BE2C (cell line): Measurements from ENCODE around the gene CDK8. TPM values are rescaled to one million over a fixed set of nuclear protein-coding genes. Genes with fewer than 3 reads are reported as not detected.

ENCODE experiments used
- DNase-seq: peaks from one replicate; pipeline ENCODE4 v3.0.0-alpha.2; 2020
- H3K27me3 ChIP-seq: fragments of 250-450 bp; sonication (Bioruptor Pico); 2 replicates; pipeline ENCODE4 v1.5.1; 2020; ENCODE audit warnings: mild to moderate bottlenecking
- H3K36me3 ChIP-seq: fragments of 250-450 bp; sonication (Bioruptor Pico); 2 replicates; pipeline ENCODE4 v1.5.1; 2020; ENCODE audit warnings: mild to moderate bottlenecking
- H3K4me1 ChIP-seq: fragments of 250-450 bp; sonication (Bioruptor Pico); 2 replicates; pipeline ENCODE4 v1.5.1; 2020
- H3K4me3 ChIP-seq: 2 replicates; pipeline ENCODE4 v1.5.1; 2011; ENCODE audit warnings: low read depth, low read length
- H3K9me3 ChIP-seq: fragments of 250-450 bp; sonication (Bioruptor Pico); 2 replicates; pipeline ENCODE4 v1.5.1; 2020
- polyA plus RNA-seq: library from polyadenylated mRNA; unstranded; fragments of >200 nt; gene quantifications from one replicate; pipeline ENCODE4 v1.2.1, GENCODE V29; 2012; ENCODE audit warnings: low read depth, missing spikeins; ENCODE audit not compliant: insufficient read length, insufficient read depth
- TF ChIP-seq, protein P1 (sequence below): IDR thresholded peaks from 2 replicates; pipeline ENCODE4 v1.5.1; 2012; ENCODE audit warnings: mild to moderate bottlenecking, low read depth, low read length

Gene CDK8
- 11.3 TPM for polyA plus RNA-seq

GRCh38 chr13:26253787-26254582 is at the start of gene CDK8:
Gene CDK8 (plus strand): TSS chr13:26254129. CDS start chr13:26254642, 513 bp downstream.
- Histone ChIP-seq H3K4me3 (peak within 1 kb of the TSS; percentile 87), H3K36me3 (no peaks in the 10 kb centered on the region), H3K27me3 (no peaks in the 10 kb centered on the region), H3K4me1 (peaks cover 6% of the 10 kb centered on the region; the same call in 1 of the 2 replicates), H3K9me3 (no peaks in the 10 kb centered on the region)
- DNase-seq: peak; percentile 90
- TF ChIP-seq, protein P1, sequence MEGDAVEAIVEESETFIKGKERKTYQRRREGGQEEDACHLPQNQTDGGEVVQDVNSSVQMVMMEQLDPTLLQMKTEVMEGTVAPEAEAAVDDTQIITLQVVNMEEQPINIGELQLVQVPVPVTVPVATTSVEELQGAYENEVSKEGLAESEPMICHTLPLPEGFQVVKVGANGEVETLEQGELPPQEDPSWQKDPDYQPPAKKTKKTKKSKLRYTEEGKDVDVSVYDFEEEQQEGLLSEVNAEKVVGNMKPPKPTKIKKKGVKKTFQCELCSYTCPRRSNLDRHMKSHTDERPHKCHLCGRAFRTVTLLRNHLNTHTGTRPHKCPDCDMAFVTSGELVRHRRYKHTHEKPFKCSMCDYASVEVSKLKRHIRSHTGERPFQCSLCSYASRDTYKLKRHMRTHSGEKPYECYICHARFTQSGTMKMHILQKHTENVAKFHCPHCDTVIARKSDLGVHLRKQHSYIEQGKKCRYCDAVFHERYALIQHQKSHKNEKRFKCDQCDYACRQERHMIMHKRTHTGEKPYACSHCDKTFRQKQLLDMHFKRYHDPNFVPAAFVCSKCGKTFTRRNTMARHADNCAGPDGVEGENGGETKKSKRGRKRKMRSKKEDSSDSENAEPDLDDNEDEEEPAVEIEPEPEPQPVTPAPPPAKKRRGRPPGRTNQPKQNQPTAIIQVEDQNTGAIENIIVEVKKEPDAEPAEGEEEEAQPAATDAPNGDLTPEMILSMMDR: no peak

GRCh38 chr13:26208287-26208686 is 45.6 kb upstream of the CDK8 start:
- H3K4me1 ChIP-seq: no peaks in the 10 kb centered on the region
- no peaks in the 10 kb centered on the region for H3K9me3 ChIP-seq
- peaks cover 4% of the 10 kb centered on the region; the same call in 1 of the 2 replicates for H3K36me3 ChIP-seq
- no peak overlapping the region for H3K4me3 ChIP-seq
- DNase-seq: no peak
- no peaks in the 10 kb centered on the region for H3K27me3 ChIP-seq
- TF ChIP-seq, protein P1: no peak

DNA sequence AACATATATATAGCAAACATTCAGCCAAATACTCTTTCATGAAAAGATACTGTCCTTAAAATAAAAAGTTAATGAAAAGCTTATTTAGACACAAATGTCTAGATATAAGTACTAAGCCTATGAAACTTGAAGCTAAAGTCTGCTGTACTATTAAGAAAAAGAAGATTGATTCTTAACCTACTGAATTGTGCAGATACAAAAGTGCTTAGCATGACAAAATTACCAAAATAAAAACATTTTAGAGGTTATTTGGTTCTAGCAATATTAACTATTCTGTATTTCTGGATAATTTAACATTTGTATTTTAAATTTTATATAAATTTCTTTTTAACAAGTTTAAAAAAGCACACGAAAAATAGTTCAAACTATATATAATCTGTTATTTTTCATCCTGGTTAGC is 40.6 kb upstream of the CDK8 start:
- Histone ChIP-seq H3K4me3 (no peak overlapping the region), H3K9me3 (no peaks in the 10 kb centered on the region), H3K36me3 (peaks cover 38% of the 10 kb centered on the region), H3K4me1 (no peaks in the 10 kb centered on the region), H3K27me3 (no peaks in the 10 kb centered on the region)
- TF ChIP-seq, protein P1: no peak
- no peak for DNase-seq

GRCh38 chr13:26213982-26214381 is 39.9 kb upstream of the CDK8 start:
- no peak for DNase-seq
- TF ChIP-seq, protein P1: no peak
- Histone ChIP-seq H3K4me1 (no peaks in the 10 kb centered on the region), H3K36me3 (peaks cover 39% of the 10 kb centered on the region), H3K9me3 (no peaks in the 10 kb centered on the region), H3K4me3 (no peak overlapping the region), H3K27me3 (no peaks in the 10 kb centered on the region)

DNA sequence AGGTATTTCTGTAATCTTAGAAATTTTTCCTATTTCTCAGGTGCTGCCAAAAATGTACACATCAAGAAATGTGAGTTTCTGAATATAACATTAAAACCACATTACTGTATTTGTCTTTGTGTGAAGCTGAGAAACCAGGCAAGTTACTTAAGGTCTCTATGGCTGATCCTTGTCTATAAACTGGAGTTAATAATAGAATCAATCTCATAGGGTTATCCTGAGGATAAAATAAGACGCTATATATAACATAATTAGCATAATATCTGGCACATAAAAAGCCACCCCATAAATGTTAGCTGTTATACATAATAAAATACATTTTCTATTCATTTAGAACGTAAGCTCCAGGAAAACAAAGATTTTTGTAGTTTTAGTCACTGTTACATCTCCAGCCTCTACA is 37.9 kb upstream of the CDK8 start:
- Histone ChIP-seq H3K9me3 (no peaks in the 10 kb centered on the region), H3K27me3 (no peaks in the 10 kb centered on the region), H3K36me3 (peaks cover 39% of the 10 kb centered on the region), H3K4me1 (no peaks in the 10 kb centered on the region), H3K4me3 (no peak overlapping the region)
- TF ChIP-seq, protein P1: no peak
- DNase-seq: no peak

DNA sequence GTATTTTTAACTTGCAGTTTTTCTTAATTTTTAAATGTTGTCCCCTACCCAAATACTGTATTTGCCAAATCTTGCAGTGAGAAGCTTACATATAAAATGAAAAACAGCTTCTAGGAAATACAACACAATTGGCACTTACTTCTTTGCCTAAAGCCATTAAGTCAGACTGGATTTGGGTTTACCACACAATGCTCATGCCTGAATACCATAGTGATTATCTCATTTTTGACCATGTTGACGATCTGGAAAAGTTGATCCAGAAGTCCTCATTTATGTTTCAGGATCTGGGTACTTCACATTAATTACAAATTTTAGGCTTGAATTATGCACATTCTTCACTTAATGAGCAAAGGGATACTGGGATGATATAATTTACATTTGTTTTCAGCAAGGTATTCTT is 34.2 kb upstream of the CDK8 start:
- Histone ChIP-seq H3K4me1 (no peaks in the 10 kb centered on the region), H3K4me3 (no peak overlapping the region), H3K27me3 (no peaks in the 10 kb centered on the region), H3K36me3 (peaks cover 23% of the 10 kb centered on the region), H3K9me3 (no peaks in the 10 kb centered on the region)
- TF ChIP-seq, protein P1: no peak
- DNase-seq: no peak
